GM19351 (cell line): ENCODE data around the gene PFN3.

Experiments
- ATAC-seq: cut with Tn5 transposase; IDR thresholded peaks from one replicate; pipeline ENCODE4 v1.9.1; 2021; ENCODE audit warnings: mild to moderate bottlenecking, moderate library complexity; ENCODE audit not compliant: unreplicated experiment

PFN3 gene

GRCh38 chr5:177374211-177374610 is 26.2 kb downstream of the PFN3 start:
- ATAC-seq: no peak

DNA sequence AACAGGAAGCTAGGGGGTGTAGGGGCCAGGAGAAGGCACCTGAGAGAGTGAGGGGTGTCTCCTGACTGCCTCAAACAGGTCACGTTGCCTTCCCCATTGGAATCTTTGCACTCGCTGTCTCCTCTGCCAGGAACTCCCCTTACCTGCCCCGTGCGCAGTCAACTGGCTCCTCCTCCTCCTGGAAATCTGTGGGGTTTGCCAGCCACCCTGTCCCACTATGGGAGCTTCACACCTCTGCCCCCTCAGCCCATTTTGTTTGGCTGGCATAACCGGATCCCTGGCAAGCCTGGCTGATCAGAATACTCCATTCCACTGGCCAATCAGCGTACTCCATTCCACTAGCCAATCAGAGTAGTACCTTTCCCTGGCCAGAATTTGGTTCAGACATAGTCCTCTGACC is 26.7 kb downstream of the PFN3 start:
- no peak for ATAC-seq

GRCh38 chr5:177372910-177373309 is 27.6 kb downstream of the PFN3 start:
- ATAC-seq: no peak

- no peak for ATAC-seq
Measured at GRCh38 chr5:177372034-177372896, 28.2 kb downstream of the PFN3 start.

- ATAC-seq: no peak
Measured at GRCh38 chr5:177371120-177372033, 29.1 kb downstream of the PFN3 start.

DNA sequence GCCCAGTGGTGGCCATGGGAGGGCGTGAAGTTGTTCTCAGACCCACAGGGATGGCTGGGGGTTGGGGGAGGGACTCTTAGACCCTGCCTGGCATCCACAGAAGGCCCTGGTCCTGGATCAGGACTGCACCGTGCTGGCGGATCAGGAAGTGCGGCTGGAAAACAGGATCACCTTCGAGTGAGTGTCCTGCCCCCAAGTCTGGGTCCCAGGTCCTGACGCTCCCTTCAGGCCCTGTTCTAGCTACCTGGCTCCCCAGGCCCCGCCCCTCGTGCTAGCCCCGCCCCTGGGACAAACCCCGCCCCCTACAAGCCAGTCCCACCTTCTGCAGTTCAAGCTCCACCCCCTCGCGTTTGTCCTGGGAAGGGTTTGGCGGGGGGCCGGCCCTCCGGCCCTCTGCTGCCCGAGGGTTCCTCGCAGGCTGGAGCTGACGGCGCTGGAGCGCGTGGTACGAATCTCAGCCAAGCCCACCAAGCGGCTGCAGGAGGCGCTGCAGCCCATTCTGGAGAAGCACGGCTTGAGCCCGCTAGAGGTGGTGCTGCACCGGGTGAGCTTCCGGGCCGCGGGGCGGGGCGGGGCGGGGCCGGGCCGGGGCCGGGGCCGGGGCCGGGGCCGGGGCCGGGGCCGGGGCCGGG is 29.9 kb downstream of the PFN3 start:
- ATAC-seq: no peak

GRCh38 chr5:177369645-177370440 is 30.6 kb downstream of the PFN3 start:
- ATAC-seq: no peak

DNA sequence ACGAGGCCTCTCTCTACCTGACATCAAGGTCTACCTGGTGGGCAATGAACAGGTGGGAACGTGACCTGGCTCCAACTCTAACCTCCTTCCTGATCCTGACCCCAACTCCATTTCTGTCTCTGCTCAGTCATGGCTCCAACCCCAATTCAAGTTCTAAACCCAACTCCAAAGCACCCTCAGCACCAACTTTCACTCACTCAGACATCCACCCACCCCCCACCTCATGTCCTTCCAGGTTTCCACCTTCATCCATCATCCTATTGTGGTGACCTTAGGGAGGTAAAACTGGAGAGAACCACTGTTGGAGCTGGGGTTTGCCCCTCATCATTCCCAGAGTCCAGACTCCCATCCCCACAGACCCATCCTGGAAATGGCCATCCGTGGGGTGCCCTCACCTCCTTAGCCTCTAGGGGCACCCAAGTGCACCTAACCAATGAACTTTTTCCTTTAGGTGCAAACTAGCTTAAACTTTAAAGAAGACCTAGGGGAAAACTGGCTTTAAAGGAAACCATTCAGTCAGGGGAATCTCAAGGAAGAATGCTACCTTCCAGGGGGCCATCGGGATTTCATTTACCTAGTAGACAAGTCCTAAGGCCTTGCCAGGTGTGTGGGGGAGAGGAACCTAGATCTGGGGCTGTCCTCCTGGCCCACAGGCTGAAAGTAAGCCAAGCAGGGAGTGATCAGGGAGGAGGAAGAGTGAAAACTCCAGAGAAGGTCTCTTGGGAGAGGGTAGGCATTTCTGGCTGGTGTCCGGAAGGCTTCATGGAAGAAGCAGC is 31.4 kb downstream of the PFN3 start:
- ATAC-seq: no peak

DNA sequence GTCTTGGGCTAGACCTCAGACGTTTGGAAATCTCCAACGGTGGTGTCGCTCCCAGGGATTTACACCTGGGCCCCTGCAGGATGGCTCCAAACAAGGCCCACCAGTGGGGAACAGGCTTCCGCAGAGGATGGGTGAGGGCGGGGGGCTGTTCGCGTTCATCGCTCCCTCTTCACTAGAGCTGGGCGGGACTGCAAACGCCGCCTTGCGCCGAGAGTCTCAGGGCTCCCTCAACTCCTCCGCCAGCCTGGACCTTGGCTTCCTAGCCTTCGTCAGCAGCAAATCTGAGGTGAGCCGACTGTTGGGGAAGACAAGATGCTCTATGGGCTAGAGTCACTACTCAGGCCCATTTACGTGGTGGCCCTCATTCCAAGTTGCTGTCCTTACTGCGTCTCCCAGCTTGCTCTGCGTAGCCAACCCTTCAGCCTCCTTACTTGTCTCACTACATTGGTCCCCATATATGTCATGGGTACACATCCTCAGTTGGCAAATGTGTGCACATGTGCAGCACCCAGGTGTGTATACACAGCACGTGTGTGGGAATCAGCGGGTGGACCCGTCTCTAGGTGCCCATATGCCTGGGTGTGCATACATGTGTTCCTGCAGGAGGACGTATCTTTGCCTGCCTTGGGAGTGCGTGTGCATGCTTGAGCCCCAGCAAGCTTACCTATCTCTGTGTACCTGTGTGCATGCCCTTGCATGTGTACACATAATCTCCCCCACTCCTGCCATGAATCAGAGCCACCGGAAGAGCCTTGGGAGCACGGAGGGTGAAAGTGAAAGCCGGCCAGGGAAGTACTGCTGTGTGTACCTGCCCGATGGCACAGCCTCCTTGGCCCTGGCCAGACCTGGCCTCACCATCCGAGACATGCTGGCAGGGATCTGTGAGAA is 32.2 kb downstream of the PFN3 start:
- no peak for ATAC-seq

GRCh38 chr5:177367323-177367848 is 33.1 kb downstream of the PFN3 start:
- ATAC-seq: no peak

GRCh38 chr5:177366528-177367322 is 33.7 kb downstream of the PFN3 start:
- ATAC-seq: no peak

DNA sequence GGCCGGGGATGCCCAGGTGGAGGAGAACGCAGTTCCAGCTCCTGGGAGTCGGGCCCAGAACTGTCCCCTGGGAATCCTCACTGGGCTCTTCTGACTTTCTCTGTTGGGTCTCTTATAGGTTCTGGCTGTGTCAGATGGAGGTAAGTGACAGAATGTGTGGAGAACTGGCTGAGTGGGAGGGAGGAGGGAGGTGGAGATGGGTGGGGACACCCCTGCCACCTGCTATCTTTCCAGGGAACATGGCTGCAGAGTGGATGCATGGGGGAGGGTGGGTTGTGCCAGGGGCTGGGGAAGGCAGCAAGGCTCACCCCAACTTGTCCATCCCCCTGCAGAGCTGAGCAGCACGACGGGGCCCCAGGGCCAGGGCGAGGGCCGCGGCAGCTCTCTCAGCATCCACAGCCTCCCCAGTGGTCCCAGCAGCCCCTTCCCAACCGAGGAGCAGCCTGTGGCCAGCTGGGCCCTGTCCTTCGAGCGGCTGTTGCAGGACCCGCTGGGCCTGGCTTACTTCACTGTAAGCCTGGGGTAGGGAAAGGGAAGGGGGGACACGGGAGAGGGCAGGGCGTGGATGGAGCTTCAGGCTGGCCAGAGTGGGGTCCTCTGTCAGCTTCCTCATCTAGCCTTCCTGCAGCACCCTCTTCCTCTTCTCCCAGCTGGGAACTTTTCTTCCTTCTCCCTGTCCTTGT is 34.5 kb downstream of the PFN3 start:
- ATAC-seq: no peak

DNA sequence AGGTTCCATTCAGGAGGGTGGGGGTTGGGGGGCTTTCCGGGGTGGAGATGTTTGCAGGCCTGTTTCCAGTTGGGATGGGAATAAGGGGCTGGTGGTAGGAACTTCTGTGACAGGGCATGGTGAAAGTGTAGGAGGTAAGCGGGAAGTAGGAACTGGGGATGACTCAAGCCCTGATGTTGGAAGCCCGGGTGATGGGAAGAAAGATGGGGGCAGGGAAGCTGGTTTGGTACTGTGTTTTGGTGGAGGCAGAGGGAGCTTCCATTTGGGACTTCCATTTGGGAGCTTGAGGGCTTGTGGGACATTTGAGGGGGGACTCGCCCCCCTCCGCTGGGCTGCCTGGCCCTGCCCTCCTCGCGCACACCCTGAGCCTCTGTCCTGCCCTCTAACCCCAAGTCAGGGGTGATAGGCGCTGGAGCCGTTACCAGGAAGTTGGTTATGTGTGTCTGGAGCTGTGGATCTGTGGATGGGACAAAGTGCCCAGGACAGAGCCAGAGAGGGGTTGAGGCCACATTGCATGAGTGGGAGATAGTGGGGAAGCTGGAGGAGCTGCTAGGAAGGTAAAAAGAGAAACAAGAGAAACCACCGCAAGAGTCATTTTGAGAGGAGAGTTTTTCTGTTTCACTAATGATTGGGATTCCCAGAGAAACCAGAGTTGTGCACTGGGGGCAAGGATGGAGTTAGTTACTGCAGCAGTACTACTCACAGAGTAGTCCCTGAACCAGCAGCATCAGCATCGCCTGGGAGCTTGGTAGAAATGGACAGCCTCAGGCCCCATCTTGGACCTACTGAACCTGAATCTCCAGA is 36.1 kb downstream of the PFN3 start:
- peak; percentile 38 for ATAC-seq

- no peak for ATAC-seq
Measured at GRCh38 chr5:177363565-177363964, 36.9 kb downstream of the PFN3 start.

DNA sequence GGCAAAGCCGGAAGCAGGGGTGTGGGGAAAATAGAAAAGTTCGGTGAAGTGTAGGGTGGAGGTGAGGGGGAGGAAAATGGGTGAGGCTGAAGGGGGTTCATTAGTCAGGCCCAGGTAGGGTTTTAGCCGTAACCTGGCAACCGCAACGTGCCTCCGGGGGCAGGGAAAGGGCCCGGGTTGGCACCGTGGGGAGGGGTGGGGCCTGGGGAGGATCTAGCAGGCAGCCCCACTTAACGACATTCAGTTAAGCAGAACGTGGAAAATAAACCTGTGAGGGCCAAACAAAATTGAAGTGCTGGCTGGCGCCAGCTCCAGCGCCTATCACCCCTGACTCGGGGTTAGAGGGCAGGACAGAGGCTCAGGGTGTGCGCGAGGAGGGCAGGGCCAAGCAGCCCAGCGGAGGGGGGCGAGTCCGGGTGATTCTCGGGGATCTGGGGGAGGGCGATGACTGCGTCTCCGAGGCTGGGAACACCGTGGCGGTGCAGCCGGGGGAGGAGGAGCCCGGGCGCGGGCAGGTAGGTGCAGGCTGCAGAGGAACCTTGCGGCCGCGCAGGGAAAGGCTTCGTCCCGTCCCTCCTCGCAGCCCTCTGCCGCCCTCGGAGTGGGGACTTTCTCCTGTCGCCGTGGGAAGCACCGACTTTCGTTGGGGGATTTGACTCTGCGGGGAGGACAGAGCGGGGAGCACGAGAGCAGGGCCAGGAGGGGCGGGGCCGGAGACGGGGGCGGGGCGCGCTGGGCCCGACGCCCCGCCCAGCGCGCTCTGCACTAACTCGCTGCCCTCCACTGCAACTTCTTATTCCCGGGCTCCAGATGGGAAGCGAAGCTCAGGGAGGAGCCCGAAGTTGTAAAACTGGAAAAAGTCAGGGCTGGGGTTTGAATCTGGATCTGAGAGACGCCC is 37.6 kb downstream of the PFN3 start:
- ATAC-seq: no peak

GRCh38 chr5:177362292-177362609 is 38.2 kb downstream of the PFN3 start:
- ATAC-seq: no peak
